Ovary (tissue), 3 donors: Measurements from ENCODE around the gene PTPRB.

Experiments
- EP300 ChIP-seq: sonication (generic); formaldehyde crosslinking; IDR thresholded peaks from one replicate; pipeline ENCODE4 v1.6.1; 2017; ENCODE audit warnings: antibody characterized with exemption
- POLR2A ChIP-seq: fragments of 450-650 bp; IDR thresholded peaks from one replicate; pipeline ENCODE4 v1.6.1; 2017; ENCODE audit warnings: antibody characterized with exemption, mild to moderate bottlenecking, moderate library complexity
- TF ChIP-seq, protein P1 (sequence below), 3 donors: fragments of 450-650 bp in 2 of 3; fragments of 200-600 bp in 1 of 3; IDR thresholded peaks; one replicate each; pipeline versions ENCODE4 v1.5.1 to v1.8.0; 2016 to 2022; ENCODE audit warnings: antibody characterized with exemption in 3 of 3, mild to moderate bottlenecking in 1 of 3
- donor health status: DM: no; HTN: no; CAD: no.

- TF ChIP-seq, protein P1, sequence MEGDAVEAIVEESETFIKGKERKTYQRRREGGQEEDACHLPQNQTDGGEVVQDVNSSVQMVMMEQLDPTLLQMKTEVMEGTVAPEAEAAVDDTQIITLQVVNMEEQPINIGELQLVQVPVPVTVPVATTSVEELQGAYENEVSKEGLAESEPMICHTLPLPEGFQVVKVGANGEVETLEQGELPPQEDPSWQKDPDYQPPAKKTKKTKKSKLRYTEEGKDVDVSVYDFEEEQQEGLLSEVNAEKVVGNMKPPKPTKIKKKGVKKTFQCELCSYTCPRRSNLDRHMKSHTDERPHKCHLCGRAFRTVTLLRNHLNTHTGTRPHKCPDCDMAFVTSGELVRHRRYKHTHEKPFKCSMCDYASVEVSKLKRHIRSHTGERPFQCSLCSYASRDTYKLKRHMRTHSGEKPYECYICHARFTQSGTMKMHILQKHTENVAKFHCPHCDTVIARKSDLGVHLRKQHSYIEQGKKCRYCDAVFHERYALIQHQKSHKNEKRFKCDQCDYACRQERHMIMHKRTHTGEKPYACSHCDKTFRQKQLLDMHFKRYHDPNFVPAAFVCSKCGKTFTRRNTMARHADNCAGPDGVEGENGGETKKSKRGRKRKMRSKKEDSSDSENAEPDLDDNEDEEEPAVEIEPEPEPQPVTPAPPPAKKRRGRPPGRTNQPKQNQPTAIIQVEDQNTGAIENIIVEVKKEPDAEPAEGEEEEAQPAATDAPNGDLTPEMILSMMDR (IDR thresholded peaks at IDR 0.05), result no peak
- TF ChIP-seq EP300 (no peak), POLR2A (no peak)
These were observed 151.5 kb downstream of the PTPRB start for GRCh38 chr12:70485704-70486103.
